ENCODE measurements around the gene ZIC5. TPM values are rescaled to one million over a fixed set of nuclear protein-coding genes. Genes with fewer than 3 reads are reported as not detected.

Gene ZIC5
- total RNA-seq, 1 experiment from 2014 or later = not detected

DNA sequence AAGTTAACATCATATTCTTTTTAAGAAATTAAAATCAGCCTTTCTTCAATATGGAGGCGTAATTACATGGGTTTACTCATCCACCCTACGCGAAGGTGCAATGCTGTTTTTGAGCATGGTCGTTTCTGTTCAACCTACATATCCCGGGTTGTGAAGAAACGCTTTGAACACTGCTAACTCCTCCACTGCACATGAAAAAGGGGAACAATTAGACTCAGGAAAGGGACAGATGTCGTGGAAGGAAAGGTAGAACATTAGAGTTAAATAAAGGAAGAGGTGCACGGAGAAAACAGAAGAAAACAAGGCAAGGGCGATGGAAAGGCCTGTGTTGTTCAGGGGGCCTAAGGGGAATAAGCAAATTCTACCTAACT is 4.1 kb downstream of the ZIC5 start:
- Histone ChIP-seq H3K4me1 (ENCODE audit: low read length) (no peaks in the 10 kb centered on the region), H3K9me2 (replicated peaks; ENCODE audit: insufficient read depth, low read length) (no peaks in the 10 kb centered on the region), H3K4me3 (ENCODE audit: low read length) (no peak overlapping the region), H3K9me3 (ENCODE audit: low read length) (no peaks in the 10 kb centered on the region), H3K79me2 (ENCODE audit: low read length) (no peaks in the 10 kb centered on the region), H4K20me1 (ENCODE audit: insufficient read depth, low read depth, low read length) (no peaks in the 10 kb centered on the region), H3K27me3 (ENCODE audit: low read length) (no peaks in the 10 kb centered on the region), H3K9ac (ENCODE audit: low read length) (no peak overlapping the region), H2AFZ (ENCODE audit: low read length) (peak overlapping the region; percentile 20; the same call in 1 of the 2 replicates), H3K4me2 (ENCODE audit: low read depth, low read length, poor library complexity, severe bottlenecking) (no peak overlapping the region), H3K27ac (ENCODE audit: low read length) (no peak overlapping the region), H3K36me3 (ENCODE audit: insufficient read depth, low read length) (no peaks in the 10 kb centered on the region)
- no peak for DNase-seq

DNA sequence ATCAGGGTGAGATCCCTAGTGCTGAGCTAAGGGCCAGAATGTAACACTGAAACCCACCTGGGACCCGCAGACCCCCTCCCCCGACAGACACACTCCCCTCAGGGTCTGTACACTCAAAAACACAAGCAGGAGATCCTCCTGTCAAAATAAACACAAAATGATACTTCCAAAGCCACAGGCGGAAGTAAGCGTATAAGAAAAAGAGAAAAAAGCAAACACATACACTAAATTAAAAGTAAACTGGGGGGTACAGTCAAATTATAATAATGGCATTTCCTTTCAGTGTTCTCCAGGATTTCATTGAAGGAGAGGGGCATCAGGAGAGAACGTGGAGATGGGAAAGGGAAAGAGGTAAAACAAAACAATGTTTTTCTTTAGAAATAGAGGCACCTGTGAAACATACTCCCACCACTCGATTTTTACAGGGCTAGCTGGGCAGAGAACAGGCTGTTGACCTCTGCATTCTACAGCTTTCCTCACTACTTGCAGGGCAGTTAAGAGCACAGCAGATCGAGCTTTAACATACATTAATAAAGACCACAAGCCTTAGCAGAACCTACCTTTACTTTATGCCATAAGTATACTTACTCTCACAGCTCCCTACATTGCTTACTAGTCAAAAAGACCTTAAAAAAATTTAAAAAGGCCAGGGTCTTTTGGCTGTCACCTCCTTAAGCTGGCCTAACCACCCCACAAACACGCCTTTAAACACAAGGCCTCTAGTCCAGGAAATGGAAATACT is 5.3 kb downstream of the ZIC5 start:
- Histone ChIP-seq H2AFZ (ENCODE audit: low read length) (no peak overlapping the region), H3K4me2 (ENCODE audit: low read depth, low read length, poor library complexity, severe bottlenecking) (no peak overlapping the region), H3K9me3 (ENCODE audit: low read length) (no peaks in the 10 kb centered on the region), H3K79me2 (ENCODE audit: low read length) (no peaks in the 10 kb centered on the region), H3K4me1 (ENCODE audit: low read length) (no peaks in the 10 kb centered on the region), H3K9me2 (replicated peaks; ENCODE audit: insufficient read depth, low read length) (no peaks in the 10 kb centered on the region), H4K20me1 (ENCODE audit: insufficient read depth, low read depth, low read length) (no peaks in the 10 kb centered on the region), H3K9ac (ENCODE audit: low read length) (no peak overlapping the region), H3K27ac (ENCODE audit: low read length) (no peak overlapping the region), H3K36me3 (ENCODE audit: insufficient read depth, low read length) (no peaks in the 10 kb centered on the region), H3K27me3 (ENCODE audit: low read length) (no peaks in the 10 kb centered on the region), H3K4me3 (ENCODE audit: low read length) (no peak overlapping the region)
- no peak for DNase-seq

DNA sequence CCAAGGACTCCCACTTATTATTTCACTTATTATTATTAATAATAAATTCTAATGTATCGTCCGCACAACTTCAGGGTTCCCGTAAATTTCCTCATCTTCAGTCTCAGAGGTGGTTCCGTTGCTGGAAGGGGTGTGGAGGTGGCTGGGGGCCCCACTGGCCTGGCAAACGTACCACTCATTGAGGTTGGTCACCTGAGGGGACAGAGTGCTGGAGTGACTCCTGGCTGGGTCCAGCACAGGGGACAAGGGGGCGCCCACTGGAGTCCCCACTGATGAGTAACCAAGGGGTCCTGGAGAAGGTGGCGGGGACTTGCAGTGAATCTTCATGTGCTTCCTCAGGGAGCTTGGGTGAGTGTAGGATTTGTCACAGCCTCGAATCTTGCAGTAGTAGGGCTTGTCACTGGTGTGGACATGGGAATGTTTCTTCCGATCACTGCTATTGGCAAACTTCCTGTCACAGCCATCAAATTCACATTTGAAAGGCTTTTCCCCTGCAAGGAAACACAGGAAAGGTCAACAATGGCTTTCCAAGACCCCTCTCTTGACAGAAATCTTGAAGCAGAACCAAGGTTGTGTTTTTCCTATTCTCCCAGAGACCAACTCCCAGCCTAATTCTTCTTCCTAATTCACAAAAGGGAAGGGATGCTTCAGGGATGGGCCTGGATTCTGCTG is 6.1 kb downstream of the ZIC5 start:
- Histone ChIP-seq H3K36me3 (ENCODE audit: insufficient read depth, low read length) (no peaks in the 10 kb centered on the region), H4K20me1 (ENCODE audit: insufficient read depth, low read depth, low read length) (no peaks in the 10 kb centered on the region), H3K9me2 (replicated peaks; ENCODE audit: insufficient read depth, low read length) (no peaks in the 10 kb centered on the region), H3K9ac (ENCODE audit: low read length) (no peak overlapping the region), H3K79me2 (ENCODE audit: low read length) (no peaks in the 10 kb centered on the region), H2AFZ (ENCODE audit: low read length) (no peak overlapping the region), H3K4me3 (ENCODE audit: low read length) (no peak overlapping the region), H3K27me3 (ENCODE audit: low read length) (no peaks in the 10 kb centered on the region), H3K27ac (ENCODE audit: low read length) (no peak overlapping the region), H3K9me3 (ENCODE audit: low read length) (no peaks in the 10 kb centered on the region), H3K4me1 (ENCODE audit: low read length) (no peaks in the 10 kb centered on the region), H3K4me2 (ENCODE audit: low read depth, low read length, poor library complexity, severe bottlenecking) (no peak overlapping the region)
- no peak for DNase-seq

DNA sequence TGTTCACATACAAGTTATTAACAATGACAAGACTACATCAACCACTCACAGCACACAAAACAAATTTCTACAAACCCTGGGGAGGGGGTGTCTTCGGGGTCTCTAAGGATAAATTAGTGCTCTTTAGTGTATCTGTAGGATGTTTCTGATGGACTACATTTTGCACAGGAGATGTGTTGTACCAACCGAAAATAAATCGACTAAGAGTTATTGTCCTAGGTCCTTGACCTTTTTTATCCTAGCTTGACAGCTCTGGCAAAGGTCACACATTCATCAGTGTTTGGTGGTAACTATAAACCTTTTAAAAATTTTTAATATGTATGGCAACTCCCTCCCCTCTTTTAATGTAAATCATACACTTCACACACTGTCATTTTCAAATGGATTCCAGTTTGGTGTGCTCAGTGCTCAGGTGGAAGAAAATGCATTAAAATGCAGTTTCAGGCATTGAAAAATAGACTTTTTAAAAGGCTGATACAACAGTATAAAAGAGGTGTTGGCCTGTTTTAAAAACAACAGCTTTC is 7.7 kb downstream of the ZIC5 start:
- DNase-seq = no peak
- Histone ChIP-seq H3K27ac (ENCODE audit: low read length) (no peak overlapping the region), H3K4me1 (ENCODE audit: low read length) (no peaks in the 10 kb centered on the region), H3K36me3 (ENCODE audit: insufficient read depth, low read length) (no peaks in the 10 kb centered on the region), H3K9ac (ENCODE audit: low read length) (no peak overlapping the region), H3K27me3 (ENCODE audit: low read length) (no peaks in the 10 kb centered on the region), H3K79me2 (ENCODE audit: low read length) (no peaks in the 10 kb centered on the region), H3K9me2 (replicated peaks; ENCODE audit: insufficient read depth, low read length) (no peaks in the 10 kb centered on the region), H4K20me1 (ENCODE audit: insufficient read depth, low read depth, low read length) (no peaks in the 10 kb centered on the region), H3K4me3 (ENCODE audit: low read length) (no peak overlapping the region), H2AFZ (ENCODE audit: low read length) (no peak overlapping the region), H3K4me2 (ENCODE audit: low read depth, low read length, poor library complexity, severe bottlenecking) (no peak overlapping the region), H3K9me3 (ENCODE audit: low read length) (no peaks in the 10 kb centered on the region)

DNA sequence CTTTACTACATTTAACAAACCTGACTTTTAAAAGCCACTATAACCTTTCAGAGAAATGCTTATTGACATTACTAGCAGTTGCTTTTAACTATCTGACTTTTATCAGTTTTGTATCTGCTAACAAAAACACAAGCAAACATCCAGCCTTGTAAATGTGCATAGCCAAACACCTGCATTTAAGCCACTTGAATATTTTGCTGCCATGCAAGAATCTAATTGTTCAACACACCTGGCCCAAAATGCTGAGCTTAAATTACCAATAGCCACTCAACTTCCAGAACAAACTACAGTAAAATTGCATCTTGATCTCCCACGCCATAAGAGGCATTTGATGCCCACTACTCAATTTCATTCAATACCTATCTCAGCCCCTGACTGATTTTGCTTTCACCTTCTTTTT is 9.3 kb downstream of the ZIC5 start:
- no peak overlapping the region for H3K27ac ChIP-seq (ENCODE audit: low read length)

DNA sequence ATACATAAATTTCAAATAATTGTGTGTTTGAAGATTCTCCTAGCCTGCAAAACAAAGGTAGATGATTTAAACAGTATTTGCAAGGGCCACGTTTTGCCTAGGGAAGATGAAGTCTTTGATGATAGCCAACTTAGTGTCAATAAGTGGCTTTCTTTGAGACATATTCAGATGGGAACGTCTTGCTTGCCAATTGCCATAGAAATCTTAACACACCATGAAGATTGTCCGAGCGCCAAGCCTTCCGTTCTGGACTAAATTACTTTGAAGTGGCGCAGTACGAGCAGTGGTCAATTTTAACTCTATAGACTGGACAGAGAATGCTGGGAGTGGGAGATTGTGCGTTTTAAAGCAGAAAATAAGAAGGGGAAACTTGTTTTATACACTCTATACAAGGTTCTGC is 9.9 kb downstream of the ZIC5 start:
- no peaks in the 10 kb centered on the region for H3K9me3 ChIP-seq (ENCODE audit: low read length)
- H3K9ac ChIP-seq (ENCODE audit: low read length) = no peak overlapping the region
- H3K4me1 ChIP-seq (ENCODE audit: low read length) = no peaks in the 10 kb centered on the region
- no peak for DNase-seq
- H3K4me2 ChIP-seq (ENCODE audit: low read depth, low read length, poor library complexity, severe bottlenecking) = no peak overlapping the region
- H3K4me3 ChIP-seq (ENCODE audit: low read length) = no peak overlapping the region
- H3K36me3 ChIP-seq (ENCODE audit: insufficient read depth, low read length) = no peaks in the 10 kb centered on the region
- H2AFZ ChIP-seq (ENCODE audit: low read length) = no peak overlapping the region
- H4K20me1 ChIP-seq (ENCODE audit: insufficient read depth, low read depth, low read length) = no peaks in the 10 kb centered on the region
- no peak overlapping the region for H3K27ac ChIP-seq (ENCODE audit: low read length)
- H3K9me2 ChIP-seq (replicated peaks; ENCODE audit: insufficient read depth, low read length) = no peaks in the 10 kb centered on the region
- H3K27me3 ChIP-seq (ENCODE audit: low read length) = no peaks in the 10 kb centered on the region
- H3K79me2 ChIP-seq (ENCODE audit: low read length) = no peaks in the 10 kb centered on the region

More for the DNA sequence above, 9.3 kb downstream of the ZIC5 start:
- Histone ChIP-seq H3K4me1 (ENCODE audit: low read length) (no peaks in the 10 kb centered on the region), H4K20me1 (ENCODE audit: insufficient read depth, low read depth, low read length) (no peaks in the 10 kb centered on the region), H3K79me2 (ENCODE audit: low read length) (no peaks in the 10 kb centered on the region), H3K4me3 (ENCODE audit: low read length) (no peak overlapping the region), H2AFZ (ENCODE audit: low read length) (no peak overlapping the region), H3K9ac (ENCODE audit: low read length) (no peak overlapping the region), H3K9me2 (replicated peaks; ENCODE audit: insufficient read depth, low read length) (no peaks in the 10 kb centered on the region), H3K9me3 (ENCODE audit: low read length) (no peaks in the 10 kb centered on the region), H3K36me3 (ENCODE audit: insufficient read depth, low read length) (no peaks in the 10 kb centered on the region), H3K27me3 (ENCODE audit: low read length) (no peaks in the 10 kb centered on the region), H3K4me2 (ENCODE audit: low read depth, low read length, poor library complexity, severe bottlenecking) (no peak overlapping the region)
- DNase-seq = no peak

DNA sequence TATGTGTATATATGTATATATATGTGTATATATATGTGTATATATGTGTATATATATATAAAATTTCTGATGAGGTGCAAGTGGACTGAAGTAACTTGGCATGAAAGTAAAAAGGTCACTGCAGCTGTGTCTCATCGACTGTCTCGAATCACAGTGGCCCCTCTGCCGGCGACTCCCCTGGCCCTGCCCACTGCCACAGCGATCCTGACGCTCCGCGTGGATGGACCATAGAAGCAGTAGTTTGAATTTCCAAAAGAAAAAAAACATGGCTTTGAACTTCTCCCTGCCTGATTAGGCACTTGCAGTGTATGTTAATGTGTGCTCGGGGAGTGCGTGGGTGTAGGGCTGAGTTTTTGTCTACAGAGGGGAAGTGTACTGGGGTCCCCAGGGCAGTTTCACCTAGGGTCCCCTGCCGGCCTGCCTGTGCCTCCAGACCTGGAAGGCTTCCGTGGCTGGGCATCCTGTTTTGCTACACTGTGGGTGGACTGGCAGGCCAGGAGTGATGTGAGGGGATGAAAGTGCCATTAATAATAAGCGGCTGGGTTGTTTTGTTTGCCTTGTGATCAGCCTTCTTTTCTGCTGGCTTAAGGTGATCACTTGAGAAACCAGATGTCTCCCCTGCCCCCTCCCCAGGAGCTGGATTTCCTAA is 10.8 kb downstream of the ZIC5 start:
- Histone ChIP-seq H3K36me3 (ENCODE audit: insufficient read depth, low read length) (no peaks in the 10 kb centered on the region), H3K27ac (ENCODE audit: low read length) (no peak overlapping the region), H3K9ac (ENCODE audit: low read length) (no peak overlapping the region), H2AFZ (ENCODE audit: low read length) (no peak overlapping the region), H3K4me3 (ENCODE audit: low read length) (no peak overlapping the region), H3K27me3 (ENCODE audit: low read length) (no peaks in the 10 kb centered on the region), H3K4me1 (ENCODE audit: low read length) (no peaks in the 10 kb centered on the region), H3K9me3 (ENCODE audit: low read length) (no peaks in the 10 kb centered on the region), H3K79me2 (ENCODE audit: low read length) (no peaks in the 10 kb centered on the region), H4K20me1 (ENCODE audit: insufficient read depth, low read depth, low read length) (no peaks in the 10 kb centered on the region), H3K4me2 (ENCODE audit: low read depth, low read length, poor library complexity, severe bottlenecking) (no peak overlapping the region), H3K9me2 (replicated peaks; ENCODE audit: insufficient read depth, low read length) (no peaks in the 10 kb centered on the region)
- DNase-seq = no peak

DNA sequence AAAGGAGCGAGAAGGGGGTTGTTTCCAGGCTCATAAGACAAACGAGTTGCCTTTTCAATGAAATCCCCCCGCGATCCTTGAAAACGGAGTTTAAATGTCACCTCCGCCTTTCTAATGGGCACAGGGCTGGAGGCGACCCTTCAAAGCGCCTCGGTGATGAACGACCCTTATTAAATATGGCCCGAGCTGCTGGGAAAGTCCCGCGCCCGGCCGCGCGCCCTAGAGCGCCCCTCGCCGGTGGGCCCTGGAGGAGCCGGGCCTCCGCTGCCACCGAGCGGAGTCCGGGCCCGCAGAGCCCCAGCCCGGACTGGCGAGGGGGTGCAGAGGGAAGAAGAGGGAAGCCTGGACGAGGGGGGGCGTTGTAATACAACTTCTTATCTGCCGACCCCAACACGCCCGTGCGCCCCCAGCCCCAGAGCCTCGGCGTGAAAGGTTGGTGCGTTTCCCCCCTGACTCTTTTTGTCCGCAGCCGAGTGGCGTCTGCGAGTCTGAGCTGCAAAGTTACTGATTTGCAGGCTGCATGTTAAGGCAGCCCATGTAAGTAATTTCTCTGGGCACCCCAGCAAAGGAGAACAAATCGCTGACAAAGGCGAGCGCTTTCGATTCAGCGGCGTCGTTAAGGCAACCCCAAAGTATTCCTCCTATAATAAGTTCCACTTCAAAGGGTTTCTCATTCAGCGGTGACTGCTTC is 11.9 kb downstream of the ZIC5 start:
- no peaks in the 10 kb centered on the region for H3K36me3 ChIP-seq (ENCODE audit: insufficient read depth, low read length)
- H3K79me2 ChIP-seq (ENCODE audit: low read length) = no peaks in the 10 kb centered on the region
- H3K4me1 ChIP-seq (ENCODE audit: low read length) = no peaks in the 10 kb centered on the region
- H3K4me3 ChIP-seq (ENCODE audit: low read length) = no peak overlapping the region
- no peaks in the 10 kb centered on the region for H3K9me3 ChIP-seq (ENCODE audit: low read length)
- no peak overlapping the region for H2AFZ ChIP-seq (ENCODE audit: low read length)
- H3K9me2 ChIP-seq (replicated peaks; ENCODE audit: insufficient read depth, low read length) = no peaks in the 10 kb centered on the region
- no peak overlapping the region for H3K27ac ChIP-seq (ENCODE audit: low read length)
- no peak for DNase-seq
- no peaks in the 10 kb centered on the region for H3K27me3 ChIP-seq (ENCODE audit: low read length)
- H3K9ac ChIP-seq (ENCODE audit: low read length) = no peak overlapping the region
- no peaks in the 10 kb centered on the region for H4K20me1 ChIP-seq (ENCODE audit: insufficient read depth, low read depth, low read length)
- no peak overlapping the region for H3K4me2 ChIP-seq (ENCODE audit: low read depth, low read length, poor library complexity, severe bottlenecking)

Measured in Karpas-422 (cell line).